ENCODE results near the gene RNF13.

Gene RNF13

GRCh38 chr3:150006794-150007193 lies 193.8 kb downstream of the RNF13 start:
- H3K27me3 ChIP-seq (ENCODE audit: control insufficient read depth, insufficient read depth, low read length): no peaks in the 10 kb centered on the region
- no peak for DNase-seq (ENCODE audit: low read depth, low spot score)
- no peaks in the 10 kb centered on the region for H3K36me3 ChIP-seq (ENCODE audit: control insufficient read depth, insufficient read depth, low read length)
- H3K27ac ChIP-seq (ENCODE audit: low read length): no peak overlapping the region
- H3K4me1 ChIP-seq (ENCODE audit: control insufficient read depth, insufficient read depth, low read length): no peaks in the 10 kb centered on the region
- no peaks in the 10 kb centered on the region for H3K9me3 ChIP-seq (ENCODE audit: control insufficient read depth, insufficient read depth, low read length)
- H3K4me3 ChIP-seq (ENCODE audit: low read length): no peak overlapping the region

Data from iPS DF 6.9 (cell line).